ENCODE results near the gene TFB2M.
A peak's percentile ranks its signal among the peaks of the same experiment; 100 is the strongest.

TFB2M gene

DNA sequence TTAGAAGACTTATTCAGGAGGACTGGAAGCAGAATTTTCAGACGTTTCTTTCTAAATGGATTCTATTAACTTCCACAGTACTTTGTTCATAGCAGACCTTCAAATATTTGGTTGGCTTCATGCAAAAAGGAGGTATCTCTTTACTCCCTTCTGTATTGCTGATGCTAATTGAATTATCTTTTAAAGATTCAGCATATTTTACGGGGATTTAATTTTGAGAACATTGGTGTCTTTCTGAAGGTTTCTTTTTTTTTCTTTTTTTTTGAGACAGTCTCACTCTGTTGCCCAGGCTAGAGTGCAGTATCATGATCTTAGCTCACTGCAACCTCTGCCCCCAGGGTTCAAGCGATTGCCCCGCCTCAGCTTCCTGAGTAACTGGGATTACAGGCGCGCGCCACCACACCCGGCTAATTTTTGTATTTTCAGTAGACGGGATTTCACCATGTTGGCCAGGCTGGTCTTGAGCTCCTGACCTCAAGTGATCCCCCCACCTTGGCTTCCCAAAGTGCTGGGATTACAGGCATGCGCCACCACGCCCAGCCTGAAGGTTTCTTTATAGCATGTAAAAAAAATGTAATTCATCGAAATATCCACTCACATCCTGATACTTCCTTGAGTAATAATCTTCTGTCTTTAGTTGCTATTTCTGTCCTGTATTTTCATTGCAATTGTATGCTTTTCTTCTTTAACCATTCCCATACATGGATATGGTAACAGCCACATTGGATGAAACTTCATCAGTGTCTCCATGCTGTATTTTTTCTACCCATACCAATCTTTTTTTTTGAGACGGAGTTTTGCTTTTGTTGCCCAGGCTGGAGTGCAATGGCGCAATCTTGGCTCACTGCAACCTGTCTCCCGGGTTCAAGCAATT is 14.7 kb upstream of the TFB2M start:
- Histone ChIP-seq H3K9me3 (replicated peaks; ENCODE audit: insufficient read depth, low read length) (no peaks in the 10 kb centered on the region), H3K4me2 (ENCODE audit: low read depth, low read length) (peak overlapping the region; percentile 58), H4K20me1 (ENCODE audit: insufficient read depth, low read length) (no peaks in the 10 kb centered on the region), H3K4me1 (ENCODE audit: low read length) (peaks cover 42% of the 10 kb centered on the region), H3K79me2 (ENCODE audit: low read length) (peaks cover 87% of the 10 kb centered on the region), H2AFZ (ENCODE audit: low read length) (no peak overlapping the region), H3K27ac (ENCODE audit: low read length) (peak overlapping the region; percentile 73; the same call in 1 of the 2 replicates), H3K4me3 (ENCODE audit: low read length) (peak overlapping the region; percentile 5; the same call in 1 of the 2 replicates), H3K9ac (ENCODE audit: low read length) (peak overlapping the region; percentile 25; the same call in 1 of the 2 replicates), H3K27me3 (replicated peaks; ENCODE audit: insufficient read depth, low read length) (no peaks in the 10 kb centered on the region), H3F3A (ENCODE audit: insufficient read depth, low read length) (peaks cover 37% of the 10 kb centered on the region), H3K9me2 (replicated peaks; ENCODE audit: insufficient read depth, low read length) (no peaks in the 10 kb centered on the region), H3K36me3 (replicated peaks; ENCODE audit: insufficient read depth, low read length) (no peaks in the 10 kb centered on the region)
- TF ChIP-seq CTCF (IDR thresholded peaks at IDR 0.05; ENCODE audit: low read length), result no peak
- TF ChIP-seq EZH2 (optimal IDR thresholded peaks at IDR 0.05; ENCODE audit: low read depth, low read length), result no peak
- no peak for TF ChIP-seq EZH2phosphoT487 (IDR thresholded peaks at IDR 0.05; ENCODE audit: low read length)
- DNase-seq, result no peak

GRCh38 chr1:246579818-246580217 is 13.8 kb upstream of the TFB2M start:
- Histone ChIP-seq H3K4me2 (ENCODE audit: low read depth, low read length) (peak overlapping the region; percentile 58), H3K9ac (ENCODE audit: low read length) (peak overlapping the region; percentile 25)

DNA sequence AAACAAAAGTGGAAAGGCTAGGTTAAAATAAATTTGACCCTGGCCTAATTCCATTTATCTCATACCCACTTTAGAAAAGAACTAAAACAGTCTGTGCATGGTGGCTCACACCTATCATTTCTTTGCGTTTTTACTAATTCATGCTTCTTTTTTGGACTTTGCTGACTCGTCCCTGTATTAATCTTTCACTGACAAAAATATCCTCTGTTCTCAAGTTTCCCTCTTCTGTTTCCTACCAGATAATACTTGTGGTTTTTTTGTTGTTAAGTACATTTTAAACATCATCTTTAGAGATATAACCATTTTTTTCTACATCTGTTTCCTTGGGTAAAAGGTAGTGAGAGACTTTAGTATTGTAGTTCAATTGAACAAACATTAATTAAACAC is 11.7 kb upstream of the TFB2M start:
- peak; percentile 55 for DNase-seq
- Histone ChIP-seq H3K9ac (ENCODE audit: low read length) (peak overlapping the region; percentile 46; the same call in 1 of the 2 replicates), H3K79me2 (ENCODE audit: low read length) (peaks cover 86% of the 10 kb centered on the region), H4K20me1 (ENCODE audit: insufficient read depth, low read length) (no peaks in the 10 kb centered on the region), H3K4me3 (ENCODE audit: low read length) (peak overlapping the region; percentile 48), H3F3A (ENCODE audit: insufficient read depth, low read length) (peaks cover 37% of the 10 kb centered on the region), H3K9me2 (replicated peaks; ENCODE audit: insufficient read depth, low read length) (no peaks in the 10 kb centered on the region), H3K4me1 (ENCODE audit: low read length) (peaks cover 42% of the 10 kb centered on the region), H3K9me3 (replicated peaks; ENCODE audit: insufficient read depth, low read length) (no peaks in the 10 kb centered on the region), H3K4me2 (ENCODE audit: low read depth, low read length) (peak overlapping the region; percentile 87), H3K27ac (ENCODE audit: low read length) (peak overlapping the region; percentile 84), H2AFZ (ENCODE audit: low read length) (peak overlapping the region; percentile 3; the same call in 1 of the 2 replicates), H3K36me3 (replicated peaks; ENCODE audit: insufficient read depth, low read length) (no peaks in the 10 kb centered on the region), H3K27me3 (replicated peaks; ENCODE audit: insufficient read depth, low read length) (no peaks in the 10 kb centered on the region)
- TF ChIP-seq EZH2 (optimal IDR thresholded peaks at IDR 0.05; ENCODE audit: low read depth, low read length) (no peak), EZH2phosphoT487 (IDR thresholded peaks at IDR 0.05; ENCODE audit: low read length) (no peak), CTCF (IDR thresholded peaks at IDR 0.05; ENCODE audit: low read length) (no peak)

More at GRCh38 chr1:246579818-246580217, 13.8 kb upstream of the TFB2M start:
- H2AFZ ChIP-seq (ENCODE audit: low read length), result no peak overlapping the region
- TF ChIP-seq CTCF (IDR thresholded peaks at IDR 0.05; ENCODE audit: low read length), result no peak
- no peak for TF ChIP-seq EZH2phosphoT487 (IDR thresholded peaks at IDR 0.05; ENCODE audit: low read length)
- TF ChIP-seq EZH2 (optimal IDR thresholded peaks at IDR 0.05; ENCODE audit: low read depth, low read length), result no peak
- peaks cover 88% of the 10 kb centered on the region for H3K79me2 ChIP-seq (ENCODE audit: low read length)
- no peaks in the 10 kb centered on the region for H3K9me3 ChIP-seq (replicated peaks; ENCODE audit: insufficient read depth, low read length)
- no peaks in the 10 kb centered on the region for H3K27me3 ChIP-seq (replicated peaks; ENCODE audit: insufficient read depth, low read length)
- no peaks in the 10 kb centered on the region for H4K20me1 ChIP-seq (ENCODE audit: insufficient read depth, low read length)
- H3K4me1 ChIP-seq (ENCODE audit: low read length), result peaks cover 42% of the 10 kb centered on the region
- no peaks in the 10 kb centered on the region for H3K9me2 ChIP-seq (replicated peaks; ENCODE audit: insufficient read depth, low read length)
- H3F3A ChIP-seq (ENCODE audit: insufficient read depth, low read length), result peaks cover 37% of the 10 kb centered on the region
- no peaks in the 10 kb centered on the region for H3K36me3 ChIP-seq (replicated peaks; ENCODE audit: insufficient read depth, low read length)
- H3K4me3 ChIP-seq (ENCODE audit: low read length), result peak overlapping the region; percentile 5; the same call in 1 of the 2 replicates
- H3K27ac ChIP-seq (ENCODE audit: low read length), result peak overlapping the region; percentile 73
- DNase-seq, result peak; percentile 61
